ENCODE results near the gene RFX1.
"Not testable (repeated sequence)": the region's sequence is repeated elsewhere in the genome, so short reads cannot be mapped to it uniquely, and the experiment has no call there.

The RFX1 gene

GRCh38 chr19:14026652-14027192 lies 20.6 kb upstream of the RFX1 start:
- DNase-seq, result not testable (repeated sequence)

GRCh38 chr19:14023404-14024235 lies 17.5 kb upstream of the RFX1 start:
- peak in 1 of 14 donors; percentile 11 for DNase-seq

- DNase-seq, result no peak
Measured at GRCh38 chr19:14022469-14022868, 16.3 kb upstream of the RFX1 start.

GRCh38 chr19:14021474-14021873 lies 15.4 kb upstream of the RFX1 start:
- no peak for DNase-seq

- DNase-seq, result not testable (repeated sequence)
Measured at GRCh38 chr19:14019739-14020138, 13.6 kb upstream of the RFX1 start.

- DNase-seq, result no peak
Measured at GRCh38 chr19:14019100-14019499, 13.0 kb upstream of the RFX1 start.

GRCh38 chr19:14015524-14016035 lies 9.5 kb upstream of the RFX1 start:
- DNase-seq, result no peak

GRCh38 chr19:14012378-14012915 lies 6.3 kb upstream of the RFX1 start:
- no peak for DNase-seq

GRCh38 chr19:14006766-14007562 lies 844 bp upstream of the RFX1 start:
- peak in 2 of 14 donors; percentile 97 to 99 for DNase-seq

GRCh38 chr19:14005349-14006084 lies 603 bp downstream of the RFX1 start:
- peak in 13 of 14 donors; percentile 25 to 87 (median 69) for DNase-seq

GRCh38 chr19:14004619-14005348 lies 1.3 kb downstream of the RFX1 start:
- peak in 12 of 14 donors; percentile 14 to 76 (median 49) for DNase-seq

- DNase-seq, result no peak
Measured at GRCh38 chr19:14003251-14004055, 2.7 kb downstream of the RFX1 start.

- peak in 2 of 14 donors; percentile 8 to 68 for DNase-seq
Measured at GRCh38 chr19:14002571-14003250, 3.4 kb downstream of the RFX1 start.

- no peak for DNase-seq
Measured at GRCh38 chr19:14000691-14001375, 5.3 kb downstream of the RFX1 start.

- DNase-seq, result no peak
Measured at GRCh38 chr19:13999085-13999484, 7.0 kb downstream of the RFX1 start.

GRCh38 chr19:13998426-13998825 lies 7.7 kb downstream of the RFX1 start:
- no peak for DNase-seq

- no peak for DNase-seq
Measured at GRCh38 chr19:13997631-13997962, 8.5 kb downstream of the RFX1 start.

- DNase-seq, result peak in 1 of 14 donors; percentile 79
Measured at GRCh38 chr19:13996928-13997630, 9.0 kb downstream of the RFX1 start.
